OCI-LY3 (cell line): Measurements from ENCODE around the gene ADAMTSL4.
A peak's percentile ranks its signal among the peaks of the same experiment; 100 is the strongest.

Experiments
- H2AFZ ChIP-seq: fragments of 200-600, 300-600 bp; shearing (Covaris generic); 2 replicates; pipeline ENCODE4 v1.6.0; 2014; ENCODE audit warnings: antibody characterized with exemption, low read depth, low read length
- H3K27ac ChIP-seq: fragments of 200-600, 300-600 bp; sonication (generic); 2 replicates; pipeline ENCODE4 v1.5.1; 2014; ENCODE audit warnings: mild to moderate bottlenecking, low read length, moderate library complexity, mixed read lengths
- H3K27me3 ChIP-seq: fragments of 200-600, 300-600 bp; sonication (generic); 2 replicates; pipeline ENCODE4 v1.6.1; 2014; ENCODE audit warnings: low read depth, low read length, mixed read lengths
- H3K36me3 ChIP-seq: fragments of 200-600, 300-600 bp; sonication (generic); replicated peaks from 2 replicates; pipeline ENCODE3; 2014; ENCODE audit warnings: low read depth, low read length, mixed read lengths
- H3K4me1 ChIP-seq: fragments of 300-600, 200-600 bp; sonication (generic); 2 replicates; pipeline ENCODE4 v1.6.1; 2014; ENCODE audit warnings: low read length, mixed read lengths
- H3K4me2 ChIP-seq: fragments of 200-600, 300-600 bp; sonication (generic); 2 replicates; pipeline ENCODE4 v1.6.1; 2014; ENCODE audit warnings: low read length, mixed read lengths
- H3K4me3 ChIP-seq: fragments of 300-600, 200-600 bp; sonication (generic); 2 replicates; pipeline ENCODE4 v1.5.1; 2014; ENCODE audit warnings: antibody characterized with exemption, mild to moderate bottlenecking, low read length, moderate library complexity
- H3K79me2 ChIP-seq: fragments of 300-600, 200-600 bp; shearing (Covaris generic); 2 replicates; pipeline ENCODE4 v1.6.1; 2014; ENCODE audit warnings: mild to moderate bottlenecking, low read length, mixed read lengths
- H3K9ac ChIP-seq: fragments of 300-600, 200-600 bp; shearing (Covaris generic); 2 replicates; pipeline ENCODE4 v1.6.0; 2014; ENCODE audit warnings: mild to moderate bottlenecking, low read length, moderate library complexity
- H3K9me3 ChIP-seq: fragments of 200-600, 300-600 bp; shearing (Covaris generic); 2 replicates; pipeline ENCODE4 v1.6.1; 2014; ENCODE audit warnings: low read length, mixed read lengths; ENCODE audit not compliant: insufficient read depth
- H4K20me1 ChIP-seq: fragments of 200-600, 300-600 bp; sonication (generic); 2 replicates; pipeline ENCODE4 v1.6.1; 2016; ENCODE audit warnings: low read length, mixed read lengths; ENCODE audit not compliant: insufficient read depth
- EZH2phosphoT487 ChIP-seq: fragments of 200-600 bp; shearing (Covaris generic); IDR thresholded peaks from 2 replicates; pipeline ENCODE4 v1.6.1; 2018; ENCODE audit warnings: antibody characterized with exemption, mixed run types, low read depth
- TF ChIP-seq, protein P1 (sequence below): fragments of 200-600, 300-600 bp; sonication (generic); IDR thresholded peaks from 2 replicates; pipeline ENCODE4 v1.5.1; 2014; ENCODE audit warnings: antibody characterized with exemption, low read length, low read depth

The ADAMTSL4 gene

DNA sequence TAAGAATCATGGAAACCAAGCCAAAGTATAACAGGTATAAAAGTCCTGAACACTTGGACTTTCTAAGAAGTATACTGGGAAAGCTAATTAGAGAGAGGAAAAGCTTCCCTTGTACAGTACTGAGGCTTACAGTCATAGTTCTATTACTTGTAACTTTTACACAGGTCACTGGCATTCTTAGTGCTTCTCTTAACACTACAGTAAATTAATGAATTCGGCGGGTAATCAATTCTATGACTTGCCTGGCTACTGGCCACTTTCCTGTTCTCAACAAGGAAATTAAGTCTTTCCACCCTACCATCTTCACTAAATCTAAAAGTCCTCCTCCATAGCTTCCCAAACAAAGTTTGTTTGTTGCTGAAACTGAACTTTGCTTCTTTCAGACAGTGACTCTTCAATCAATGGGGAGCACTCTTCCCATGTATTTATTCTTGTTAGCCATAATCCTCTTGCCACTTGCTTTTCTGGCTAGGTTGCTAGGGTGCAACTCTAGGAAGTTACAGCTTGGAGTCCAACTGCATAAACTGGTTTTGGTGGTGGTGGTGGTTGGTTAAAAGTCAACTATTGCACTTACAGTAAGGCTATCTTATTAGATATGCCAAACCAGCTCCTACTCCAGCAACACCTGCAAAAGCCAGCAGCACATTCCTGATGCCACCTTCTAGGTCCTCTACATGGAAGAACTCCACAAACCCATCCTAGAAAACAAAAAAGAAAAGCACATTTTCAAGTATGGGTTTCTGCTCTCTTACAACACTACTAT is 27.8 kb downstream of the ADAMTSL4 start:
- no peaks in the 10 kb centered on the region for H3K9me3 ChIP-seq
- H3K79me2 ChIP-seq, result peaks cover 83% of the 10 kb centered on the region
- no peaks in the 10 kb centered on the region for H3K27me3 ChIP-seq
- H3K27ac ChIP-seq, result peak overlapping the region; percentile 89
- H3K4me2 ChIP-seq, result peak overlapping the region; percentile 94
- peaks cover 63% of the 10 kb centered on the region for H3K36me3 ChIP-seq
- TF ChIP-seq EZH2phosphoT487, result no peak
- TF ChIP-seq, protein P1, sequence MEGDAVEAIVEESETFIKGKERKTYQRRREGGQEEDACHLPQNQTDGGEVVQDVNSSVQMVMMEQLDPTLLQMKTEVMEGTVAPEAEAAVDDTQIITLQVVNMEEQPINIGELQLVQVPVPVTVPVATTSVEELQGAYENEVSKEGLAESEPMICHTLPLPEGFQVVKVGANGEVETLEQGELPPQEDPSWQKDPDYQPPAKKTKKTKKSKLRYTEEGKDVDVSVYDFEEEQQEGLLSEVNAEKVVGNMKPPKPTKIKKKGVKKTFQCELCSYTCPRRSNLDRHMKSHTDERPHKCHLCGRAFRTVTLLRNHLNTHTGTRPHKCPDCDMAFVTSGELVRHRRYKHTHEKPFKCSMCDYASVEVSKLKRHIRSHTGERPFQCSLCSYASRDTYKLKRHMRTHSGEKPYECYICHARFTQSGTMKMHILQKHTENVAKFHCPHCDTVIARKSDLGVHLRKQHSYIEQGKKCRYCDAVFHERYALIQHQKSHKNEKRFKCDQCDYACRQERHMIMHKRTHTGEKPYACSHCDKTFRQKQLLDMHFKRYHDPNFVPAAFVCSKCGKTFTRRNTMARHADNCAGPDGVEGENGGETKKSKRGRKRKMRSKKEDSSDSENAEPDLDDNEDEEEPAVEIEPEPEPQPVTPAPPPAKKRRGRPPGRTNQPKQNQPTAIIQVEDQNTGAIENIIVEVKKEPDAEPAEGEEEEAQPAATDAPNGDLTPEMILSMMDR, result no peak
- H4K20me1 ChIP-seq, result peaks cover 65% of the 10 kb centered on the region
- peak overlapping the region; percentile 81 for H3K4me3 ChIP-seq
- no peak overlapping the region for H2AFZ ChIP-seq
- H3K4me1 ChIP-seq, result peaks cover 52% of the 10 kb centered on the region
- H3K9ac ChIP-seq, result peak overlapping the region; percentile 99

- no peaks in the 10 kb centered on the region for H3K9me3 ChIP-seq
- no peaks in the 10 kb centered on the region for H3K27me3 ChIP-seq
- peaks cover 61% of the 10 kb centered on the region for H4K20me1 ChIP-seq
- H3K36me3 ChIP-seq, result peaks cover 58% of the 10 kb centered on the region
- H3K4me1 ChIP-seq, result peaks cover 48% of the 10 kb centered on the region
- TF ChIP-seq, protein P1, result no peak
- TF ChIP-seq EZH2phosphoT487, result no peak
- H3K9ac ChIP-seq, result peak overlapping the region; percentile 99
- peak overlapping the region; percentile 94 for H3K4me2 ChIP-seq
- peak overlapping the region; percentile 81 for H3K4me3 ChIP-seq
- H3K27ac ChIP-seq, result peak overlapping the region; percentile 89
- peaks cover 75% of the 10 kb centered on the region for H3K79me2 ChIP-seq
- H2AFZ ChIP-seq, result no peak overlapping the region
These were observed 28.5 kb downstream of the ADAMTSL4 start for GRCh38 chr1:150577557-150578271.

GRCh38 chr1:150578272-150579109 is 29.3 kb downstream of the ADAMTSL4 start:
- Histone ChIP-seq H4K20me1 (peaks cover 55% of the 10 kb centered on the region), H3K27ac (peak overlapping the region; percentile 89), H3K27me3 (no peaks in the 10 kb centered on the region), H3K4me1 (peaks cover 40% of the 10 kb centered on the region), H3K9me3 (no peaks in the 10 kb centered on the region), H3K36me3 (peaks cover 51% of the 10 kb centered on the region), H3K9ac (peak overlapping the region; percentile 99), H3K4me3 (peak overlapping the region; percentile 81), H2AFZ (no peak overlapping the region), H3K4me2 (peak overlapping the region; percentile 94), H3K79me2 (peaks cover 67% of the 10 kb centered on the region)
- TF ChIP-seq, protein P1, result no peak
- no peak for TF ChIP-seq EZH2phosphoT487
